Measurements from ENCODE around the gene KIF1B.

DNA sequence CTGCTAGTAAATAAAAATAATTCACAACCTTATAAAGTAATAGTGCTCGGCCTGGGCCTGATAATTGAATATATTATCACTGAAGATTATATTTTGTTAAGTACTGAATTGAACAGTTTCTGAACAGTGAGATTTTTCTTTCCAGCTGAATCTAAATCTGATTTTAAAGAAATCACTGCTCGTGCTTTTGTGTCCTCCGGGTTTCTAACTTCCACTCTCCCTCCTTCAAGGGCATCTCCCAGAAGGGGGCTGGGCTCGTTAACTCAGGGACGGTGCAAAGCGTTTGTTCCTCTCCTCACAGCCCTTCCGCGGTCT, 823 bp upstream of the KIF1B start:
- no peak for TF ChIP-seq CTCF (IDR thresholded peaks at IDR 0.05 in 8 of 11, conservative IDR thresholded peaks at IDR 0.05 in 3 of 11)
- TF ChIP-seq POLR2AphosphoS5 (IDR thresholded peaks at IDR 0.05) = no peak
